GM18951 (cell line): ENCODE results near the gene MFNG.

Experiments
- POLR2A ChIP-seq: IDR thresholded peaks from 4 replicates; pipeline ENCODE4 v1.6.1; 2011; ENCODE audit warnings: mild to moderate bottlenecking; ENCODE audit not compliant: insufficient read length, insufficient read depth; ENCODE audit errors: extremely low read depth
- in situ Hi-C: fragments of 300-500 bp; cut with MboI; formaldehyde crosslinking; loops from one replicate; pipeline ENCODE4 v1.12.0; 2022; ENCODE audit warnings: low sequenced_read_pairs, mixed read lengths, inconsistent platforms; ENCODE audit not compliant: unreplicated experiment

The MFNG gene

GRCh38 chr22:37432708-37433054 lies 53.5 kb downstream of the MFNG start:
- in situ Hi-C loops = loop anchor here (10.0 kb wide), 1 partner anchor 118 kb away; no protein-coding TSS in a partner anchor
- TF ChIP-seq POLR2A = no peak

- in situ Hi-C loops = loop anchor here (10.0 kb wide), 1 partner anchor 117 kb away; no protein-coding TSS in a partner anchor
- TF ChIP-seq POLR2A = no peak
Observed at GRCh38 chr22:37431801-37432707, 54.1 kb downstream of the MFNG start.

- in situ Hi-C loops = loop anchor here (10.0 kb wide), 1 partner anchor 117 kb away; no protein-coding TSS in a partner anchor
- no peak for TF ChIP-seq POLR2A
Observed at GRCh38 chr22:37431366-37431765, 54.8 kb downstream of the MFNG start.

- in situ Hi-C loops = loop anchor here (10.0 kb wide), 1 partner anchor 116 kb away; no protein-coding TSS in a partner anchor
- TF ChIP-seq POLR2A = no peak
Observed at GRCh38 chr22:37430941-37431340, 55.2 kb downstream of the MFNG start.

GRCh38 chr22:37428649-37429586 lies 57.3 kb downstream of the MFNG start:
- TF ChIP-seq POLR2A = no peak
- in situ Hi-C loops = no loop called here

GRCh38 chr22:37427711-37428635 lies 58.2 kb downstream of the MFNG start:
- in situ Hi-C loops = no loop called here
- no peak for TF ChIP-seq POLR2A

GRCh38 chr22:37427135-37427710 lies 59.0 kb downstream of the MFNG start, which contains the start of gene ELFN2:
ELFN2 (minus strand) TSS chr22:37427479; CDS start chr22:37375534, 51,945 bp downstream.
- TF ChIP-seq POLR2A = no peak
- in situ Hi-C loops = no loop called here

GRCh38 chr22:37426706-37427134 lies 59.5 kb downstream of the MFNG start:
- in situ Hi-C loops = no loop called here
- no peak for TF ChIP-seq POLR2A

- in situ Hi-C loops = no loop called here
- TF ChIP-seq POLR2A = no peak
Observed at GRCh38 chr22:37425800-37426705, 60.1 kb downstream of the MFNG start.

GRCh38 chr22:37425369-37425768 lies 60.8 kb downstream of the MFNG start:
- TF ChIP-seq POLR2A = no peak
- in situ Hi-C loops = no loop called here

- in situ Hi-C loops = no loop called here
- no peak for TF ChIP-seq POLR2A
Observed at GRCh38 chr22:37423283-37423682, 62.9 kb downstream of the MFNG start.

GRCh38 chr22:37421468-37421877 lies 64.7 kb downstream of the MFNG start:
- TF ChIP-seq POLR2A = no peak
- in situ Hi-C loops = no loop called here
